PFSK-1 (cell line): ENCODE results near the gene SLC22A23.

Source experiments
- FOXP2 ChIP-seq: optimal IDR thresholded peaks from 2 replicates; pipeline ENCODE3; 2011; ENCODE audit warnings: borderline replicate concordance, control low read depth, inconsistent platforms; ENCODE audit not compliant: insufficient read depth; ENCODE audit errors: extremely low read length, extremely low read depth
- POLR2AphosphoS5 ChIP-seq: IDR thresholded peaks from 2 replicates; pipeline ENCODE4 v1.6.1; 2012; ENCODE audit warnings: low read depth, mild to moderate bottlenecking, control low read depth, low read length, moderate library complexity
- SIN3A ChIP-seq: IDR thresholded peaks from 2 replicates; pipeline ENCODE4 v1.6.1; 2012; ENCODE audit warnings: mild to moderate bottlenecking, low read length, moderate library complexity, borderline replicate concordance; ENCODE audit not compliant: insufficient read depth
- TAF1 ChIP-seq: IDR thresholded peaks from 2 replicates; pipeline ENCODE4 v1.6.1; 2012; ENCODE audit warnings: low read length, control low read depth, borderline replicate concordance; ENCODE audit not compliant: insufficient read depth
- TF ChIP-seq, protein P1 (sequence below), 2 experiments: IDR thresholded peaks; 2 replicates each; pipeline versions ENCODE4 v1.6.1 to v1.8.0; 2011 to 2012; ENCODE audit warnings: low read depth in 2 of 2, low read length in 2 of 2, control low read depth in 1 of 2, inconsistent platforms in 1 of 2, mild to moderate bottlenecking in 1 of 2, moderate library complexity in 1 of 2; ENCODE audit not compliant: insufficient read depth in 1 of 2

The SLC22A23 gene

GRCh38 chr6:3233321-3233720, 223.5 kb downstream of the SLC22A23 start:
- TF ChIP-seq POLR2AphosphoS5 (no peak), FOXP2 (no peak), SIN3A (no peak), TAF1 (no peak)
- TF ChIP-seq, protein P1, sequence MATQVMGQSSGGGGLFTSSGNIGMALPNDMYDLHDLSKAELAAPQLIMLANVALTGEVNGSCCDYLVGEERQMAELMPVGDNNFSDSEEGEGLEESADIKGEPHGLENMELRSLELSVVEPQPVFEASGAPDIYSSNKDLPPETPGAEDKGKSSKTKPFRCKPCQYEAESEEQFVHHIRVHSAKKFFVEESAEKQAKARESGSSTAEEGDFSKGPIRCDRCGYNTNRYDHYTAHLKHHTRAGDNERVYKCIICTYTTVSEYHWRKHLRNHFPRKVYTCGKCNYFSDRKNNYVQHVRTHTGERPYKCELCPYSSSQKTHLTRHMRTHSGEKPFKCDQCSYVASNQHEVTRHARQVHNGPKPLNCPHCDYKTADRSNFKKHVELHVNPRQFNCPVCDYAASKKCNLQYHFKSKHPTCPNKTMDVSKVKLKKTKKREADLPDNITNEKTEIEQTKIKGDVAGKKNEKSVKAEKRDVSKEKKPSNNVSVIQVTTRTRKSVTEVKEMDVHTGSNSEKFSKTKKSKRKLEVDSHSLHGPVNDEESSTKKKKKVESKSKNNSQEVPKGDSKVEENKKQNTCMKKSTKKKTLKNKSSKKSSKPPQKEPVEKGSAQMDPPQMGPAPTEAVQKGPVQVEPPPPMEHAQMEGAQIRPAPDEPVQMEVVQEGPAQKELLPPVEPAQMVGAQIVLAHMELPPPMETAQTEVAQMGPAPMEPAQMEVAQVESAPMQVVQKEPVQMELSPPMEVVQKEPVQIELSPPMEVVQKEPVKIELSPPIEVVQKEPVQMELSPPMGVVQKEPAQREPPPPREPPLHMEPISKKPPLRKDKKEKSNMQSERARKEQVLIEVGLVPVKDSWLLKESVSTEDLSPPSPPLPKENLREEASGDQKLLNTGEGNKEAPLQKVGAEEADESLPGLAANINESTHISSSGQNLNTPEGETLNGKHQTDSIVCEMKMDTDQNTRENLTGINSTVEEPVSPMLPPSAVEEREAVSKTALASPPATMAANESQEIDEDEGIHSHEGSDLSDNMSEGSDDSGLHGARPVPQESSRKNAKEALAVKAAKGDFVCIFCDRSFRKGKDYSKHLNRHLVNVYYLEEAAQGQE (IDR thresholded peaks at IDR 0.05; ENCODE audit: insufficient read depth in 1 of 2, low read depth in 2 of 2, low read length in 2 of 2), result no peak

DNA sequence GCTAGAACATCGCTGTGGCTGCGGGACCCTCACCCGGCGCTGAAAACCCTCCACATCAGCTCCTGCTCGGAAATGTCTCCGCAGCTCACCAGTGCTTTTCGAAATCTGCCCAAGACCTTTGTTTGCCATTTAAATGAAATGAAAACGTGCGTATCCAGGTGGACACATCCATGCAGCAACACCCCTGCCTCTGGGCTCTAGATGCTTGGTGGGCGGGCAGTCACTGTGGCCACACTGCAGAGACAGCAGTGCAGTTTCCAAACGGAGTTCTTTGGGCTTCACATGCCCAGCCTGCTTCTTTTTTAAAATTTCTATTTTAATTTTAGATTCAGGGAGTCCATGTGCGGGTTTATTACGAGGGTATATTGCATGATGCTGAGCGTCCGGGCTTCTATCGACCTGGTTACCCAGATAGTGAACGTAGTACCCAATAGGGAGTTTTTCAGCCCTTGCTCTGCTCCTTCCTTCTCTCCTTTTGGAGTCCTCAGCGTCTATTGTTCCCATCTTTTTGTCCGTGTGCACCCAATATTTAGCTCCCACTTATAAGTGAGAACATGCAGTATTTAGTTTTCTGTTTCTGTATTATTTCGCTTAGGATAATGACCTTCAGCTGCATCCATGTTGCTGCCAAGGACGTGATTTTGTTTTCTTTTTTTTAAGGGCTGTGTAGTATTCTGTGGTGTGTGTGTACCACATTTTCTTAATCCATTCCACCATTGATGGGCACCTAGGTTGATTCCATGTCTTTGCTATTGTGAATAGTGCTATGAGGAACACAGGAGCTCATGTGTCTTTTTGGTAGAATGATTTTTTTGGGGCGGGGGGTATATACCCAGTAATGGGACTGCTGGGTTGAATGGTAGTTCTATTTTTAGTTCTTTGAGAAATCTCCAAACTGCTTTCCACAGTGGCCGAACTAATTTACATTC, 224.6 kb downstream of the SLC22A23 start:
- no peak for TF ChIP-seq FOXP2

DNA sequence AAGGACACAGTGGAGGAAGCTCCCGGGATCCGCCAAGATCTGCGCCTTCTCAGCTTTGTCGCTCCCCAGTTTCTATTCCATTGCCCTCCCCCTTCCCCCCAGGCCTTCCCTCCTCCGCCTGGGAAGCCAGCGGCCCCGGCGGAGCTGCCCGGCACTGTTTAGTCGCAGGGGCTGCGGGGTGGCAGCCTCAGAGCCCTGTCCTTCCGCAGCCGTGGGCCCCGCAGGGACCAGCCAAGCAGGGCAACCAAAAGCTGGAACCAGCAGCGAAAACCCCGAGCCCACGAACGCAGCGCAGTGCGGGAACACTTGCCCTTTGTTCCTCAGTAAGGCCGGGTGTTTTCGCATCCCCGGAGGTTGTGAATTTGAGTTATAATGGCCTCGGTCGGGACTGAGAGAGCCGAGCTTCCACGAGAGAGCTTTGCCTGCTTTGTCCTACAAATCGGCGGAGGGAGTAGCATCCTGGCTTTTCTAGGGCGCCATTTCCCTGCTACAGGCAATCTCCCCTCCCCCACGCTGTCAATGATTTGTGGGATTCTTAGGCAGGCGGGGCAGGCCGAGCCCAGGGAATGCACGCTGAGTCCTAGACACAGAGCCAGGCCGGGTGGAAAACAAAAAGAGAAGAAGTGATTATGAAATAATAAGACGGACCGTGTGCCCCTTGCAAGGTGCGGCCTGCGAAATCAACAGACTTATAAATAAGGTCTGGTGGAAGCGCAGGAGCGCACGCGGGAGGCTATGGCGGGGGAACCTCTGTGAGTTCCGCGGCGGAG, 225.4 kb downstream of the SLC22A23 start:
- TF ChIP-seq POLR2AphosphoS5, result no peak
- no peak for TF ChIP-seq FOXP2
- TF ChIP-seq TAF1, result no peak
- TF ChIP-seq, protein P1 (IDR thresholded peaks at IDR 0.05; ENCODE audit: insufficient read depth in 1 of 2, low read depth in 2 of 2, low read length in 2 of 2), result no peak

GRCh38 chr6:3230900-3231246, 226.0 kb downstream of the SLC22A23 start:
- TF ChIP-seq TAF1 (no peak), FOXP2 (no peak), SIN3A (no peak), POLR2AphosphoS5 (no peak)
- TF ChIP-seq, protein P1 (IDR thresholded peaks at IDR 0.05; ENCODE audit: insufficient read depth in 1 of 2, low read depth in 2 of 2, low read length in 2 of 2), result no peak

DNA sequence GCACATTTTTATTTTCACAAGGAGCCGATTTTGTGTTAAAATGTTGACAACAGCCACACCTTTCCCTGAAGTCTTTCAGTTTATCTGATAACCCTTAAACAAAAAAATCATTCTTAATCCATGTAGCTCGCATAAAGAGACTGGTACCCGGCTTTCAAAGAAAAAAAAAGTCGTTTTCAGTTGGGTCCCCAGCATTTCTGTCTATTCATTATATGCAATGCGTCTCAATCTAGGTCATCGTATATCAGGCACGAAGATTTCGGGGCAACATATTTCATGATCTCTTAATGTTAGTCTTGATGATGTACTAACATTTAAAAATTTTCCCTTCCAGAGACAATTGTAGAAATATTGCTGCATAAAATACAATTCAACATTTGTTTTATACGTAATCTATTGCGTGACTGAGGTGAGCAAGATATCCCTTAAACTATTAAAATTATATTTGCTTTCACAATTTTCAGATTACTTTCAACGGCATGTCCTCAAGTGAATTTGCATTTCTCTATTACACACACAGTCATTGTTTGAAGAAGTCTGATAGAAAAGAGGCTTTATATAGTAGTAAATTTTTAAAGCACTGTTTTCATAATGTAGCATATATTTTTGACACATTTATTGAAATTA, 226.5 kb downstream of the SLC22A23 start:
- TF ChIP-seq TAF1, result no peak
- no peak for TF ChIP-seq FOXP2
- TF ChIP-seq, protein P1 (IDR thresholded peaks at IDR 0.05; ENCODE audit: insufficient read depth in 1 of 2, low read depth in 2 of 2, low read length in 2 of 2), result no peak
- TF ChIP-seq SIN3A, result no peak
- no peak for TF ChIP-seq POLR2AphosphoS5
